B cell (primary cell): ENCODE data around the gene APCDD1L.

Experiments
- CTCF ChIP-seq: fragments of 200-600 bp; IDR thresholded peaks from one replicate; pipeline ENCODE4 v1.8.0; 2022; ENCODE audit warnings: antibody characterized with exemption, mild to moderate bottlenecking
- EZH2 ChIP-seq: IDR thresholded peaks from 2 replicates; pipeline ENCODE4 v1.6.1; 2012; ENCODE audit warnings: borderline replicate concordance, low read depth, mild to moderate bottlenecking, moderate library complexity, low read length; ENCODE audit not compliant: insufficient read depth, poor library complexity, severe bottlenecking

DNA sequence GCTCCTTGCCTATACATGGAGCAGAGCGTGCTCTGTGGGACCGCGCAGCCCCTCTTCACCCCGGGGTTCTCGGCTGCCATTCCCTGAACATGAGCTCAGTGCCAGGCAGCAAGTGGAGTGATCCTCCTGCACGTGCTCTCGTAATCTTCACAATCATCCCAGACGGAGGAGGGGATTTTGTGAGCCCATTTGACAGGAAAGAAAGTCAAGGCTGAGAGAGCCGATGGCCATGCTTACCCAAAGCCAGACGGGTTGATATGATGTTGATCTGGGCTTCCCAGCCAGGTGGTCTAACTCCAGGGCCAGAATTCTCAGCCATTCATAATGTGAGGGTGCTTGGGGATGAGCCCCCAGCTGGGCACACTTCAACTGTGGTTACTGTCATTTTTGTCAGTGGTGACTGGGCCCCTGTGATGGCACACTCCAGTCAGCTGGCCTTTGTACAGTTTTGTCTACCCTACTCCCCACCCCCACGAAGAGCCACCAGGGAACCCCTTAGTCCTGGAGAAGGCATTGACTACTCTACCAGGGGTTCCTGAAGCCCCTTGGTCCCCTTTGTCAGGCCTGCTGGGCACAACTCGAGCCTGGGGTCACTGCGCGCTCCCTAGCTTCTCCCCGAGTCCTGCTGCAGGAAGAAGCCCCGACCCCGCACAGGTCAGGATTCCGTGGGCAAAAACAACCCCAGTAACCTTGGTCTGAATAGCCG is 1.5 kb downstream of the APCDD1L start:
- TF ChIP-seq EZH2 = no peak
- no peak for TF ChIP-seq CTCF
